Neural progenitor cell (in vitro differentiated cells): ENCODE results near the gene SKI. TPM values are rescaled to one million over a fixed set of nuclear protein-coding genes. Genes with fewer than 3 reads are reported as not detected.
A peak's percentile ranks its signal among the peaks of the same experiment; 100 is the strongest.

ENCODE experiments used
- DNase-seq: peaks from one replicate; pipeline ENCODE4 v3.0.0-alpha.2; 2016; ENCODE audit warnings: low spot score
- H2AFZ ChIP-seq: fragments of 200-600 bp; sonication (generic); replicated peaks from 2 replicates; pipeline ENCODE4 v1.6.1; 2016; ENCODE audit warnings: antibody characterized with exemption
- H3F3A ChIP-seq: fragments of 200-600 bp; sonication (generic); 2 replicates; pipeline ENCODE4 v1.6.1; 2016; ENCODE audit warnings: antibody characterized with exemption, low read depth
- H3K27ac ChIP-seq: fragments of 200-600 bp; sonication (generic); 2 replicates; pipeline ENCODE4 v1.5.1; 2016; ENCODE audit warnings: mild to moderate bottlenecking
- H3K27me3 ChIP-seq: fragments of 200-600 bp; sonication (generic); 2 replicates; pipeline ENCODE4 v1.6.1; 2016; ENCODE audit warnings: mild to moderate bottlenecking, moderate library complexity
- H3K36me3 ChIP-seq: fragments of 200-600 bp; sonication (generic); 2 replicates; pipeline ENCODE4 v1.5.1; 2016
- H3K4me1 ChIP-seq: fragments of 200-600 bp; sonication (generic); 2 replicates; pipeline ENCODE4 v1.6.1; 2016; ENCODE audit warnings: mixed run types
- H3K4me2 ChIP-seq: fragments of 200-600 bp; sonication (generic); 2 replicates; pipeline ENCODE4 v1.6.1; 2016
- H3K4me3 ChIP-seq: fragments of 200-600 bp; sonication (generic); 2 replicates; pipeline ENCODE4 v1.5.1; 2016
- H3K79me2 ChIP-seq: fragments of 200-600 bp; sonication (generic); 2 replicates; pipeline ENCODE4 v1.6.1; 2016; ENCODE audit warnings: low read depth
- H3K9ac ChIP-seq: fragments of 200-600 bp; sonication (generic); 2 replicates; pipeline ENCODE4 v1.6.1; 2016
- H3K9me3 ChIP-seq: fragments of 200-600 bp; sonication (generic); 2 replicates; pipeline ENCODE4 v1.5.1; 2016; ENCODE audit warnings: low read depth
- H4K20me1 ChIP-seq: fragments of 200-600 bp; sonication (generic); 2 replicates; pipeline ENCODE4 v1.6.1; 2016; ENCODE audit warnings: low read depth
- H3K27ac Mint-ChIP-seq: 3 replicates; pipeline ENCODE4 v1.8.0; 2021; ENCODE audit warnings: mixed read lengths
- H3K27me3 Mint-ChIP-seq: 2 replicates; pipeline ENCODE4 v1.8.0; 2022; ENCODE audit warnings: low read depth, mild to moderate bottlenecking, inconsistent platforms, moderate library complexity, mixed read lengths; ENCODE audit not compliant: insufficient read depth
- H3K36me3 Mint-ChIP-seq: 3 replicates; pipeline ENCODE4 v1.8.0; 2021; ENCODE audit warnings: mixed read lengths
- H3K4me1 Mint-ChIP-seq: 3 replicates; pipeline ENCODE4 v1.8.0; 2021; ENCODE audit warnings: mixed read lengths
- H3K4me3 Mint-ChIP-seq: 3 replicates; pipeline ENCODE4 v1.8.0; 2021; ENCODE audit warnings: mild to moderate bottlenecking, moderate library complexity, mixed read lengths
- H3K9me3 Mint-ChIP-seq: 3 replicates; pipeline ENCODE4 v1.8.0; 2020; ENCODE audit warnings: mixed read lengths
- CTCF ChIP-seq: fragments of 200-600 bp; sonication (generic); IDR thresholded peaks from 2 replicates; pipeline ENCODE4 v1.5.1; 2017; ENCODE audit warnings: antibody characterized with exemption, mild to moderate bottlenecking
- EZH2 ChIP-seq: fragments of 200-600 bp; sonication (generic); IDR thresholded peaks from 2 replicates; pipeline ENCODE4 v1.6.1; 2017; ENCODE audit warnings: antibody characterized with exemption, mild to moderate bottlenecking, moderate library complexity
- EZH2phosphoT487 ChIP-seq: fragments of 200-600 bp; sonication (generic); IDR thresholded peaks from 2 replicates; pipeline ENCODE4 v1.6.1; 2017; ENCODE audit warnings: antibody characterized with exemption
- total RNA-seq: library from RNA; depleted of rRNA; stranded (reverse); fragments of >200 nt; gene quantifications from 2 replicates; pipeline ENCODE4 v1.2.3, GENCODE V29; 2015; ENCODE audit warnings: low replicate concordance

Gene SKI
- total RNA-seq, 1 donor from 2014 or later = 7.4 TPM

GRCh38 chr1:2318314-2319278 is 90.5 kb downstream of the SKI start:
- no peaks in the 10 kb centered on the region for H3K9me3 Mint-ChIP-seq
- no peaks in the 10 kb centered on the region for H3K36me3 Mint-ChIP-seq
- H3K4me1 Mint-ChIP-seq = peaks cover 27% of the 10 kb centered on the region
- H3K4me1 ChIP-seq = peaks cover 43% of the 10 kb centered on the region
- no peak overlapping the region for H3K4me3 Mint-ChIP-seq
- no peaks in the 10 kb centered on the region for H3K79me2 ChIP-seq
- peak overlapping the region; percentile 21 for H3K27ac Mint-ChIP-seq
- no peak overlapping the region for H3K27ac ChIP-seq
- H3F3A ChIP-seq = peaks cover 23% of the 10 kb centered on the region
- no peak overlapping the region for H2AFZ ChIP-seq
- H3K27me3 Mint-ChIP-seq = peaks cover 4% of the 10 kb centered on the region
- DNase-seq = no peak
- no peaks in the 10 kb centered on the region for H3K27me3 ChIP-seq
- H3K36me3 ChIP-seq = no peaks in the 10 kb centered on the region
- no peak overlapping the region for H3K9ac ChIP-seq
- no peak overlapping the region for H3K4me3 ChIP-seq
- no peaks in the 10 kb centered on the region for H3K9me3 ChIP-seq
- no peak for TF ChIP-seq EZH2
- no peak overlapping the region for H3K4me2 ChIP-seq
- no peaks in the 10 kb centered on the region for H4K20me1 ChIP-seq

- no peak for DNase-seq
- peaks cover 28% of the 10 kb centered on the region for H3K4me1 Mint-ChIP-seq
- Histone ChIP-seq H3K4me3 (no peak overlapping the region), H3K27ac (no peak overlapping the region), H3K27me3 (peaks cover under 1% of the 10 kb centered on the region), H3K9ac (no peak overlapping the region), H3K4me2 (no peak overlapping the region), H2AFZ (no peak overlapping the region), H3K4me1 (peaks cover 37% of the 10 kb centered on the region), H3K79me2 (no peaks in the 10 kb centered on the region), H3K9me3 (no peaks in the 10 kb centered on the region), H3K36me3 (no peaks in the 10 kb centered on the region), H4K20me1 (no peaks in the 10 kb centered on the region), H3F3A (peaks cover 17% of the 10 kb centered on the region)
- H3K9me3 Mint-ChIP-seq = no peaks in the 10 kb centered on the region
- H3K36me3 Mint-ChIP-seq = no peaks in the 10 kb centered on the region
- H3K4me3 Mint-ChIP-seq = no peak overlapping the region
- no peak for TF ChIP-seq EZH2
- TF ChIP-seq EZH2phosphoT487 = no peak
- TF ChIP-seq CTCF = no peak
- H3K27ac Mint-ChIP-seq = peak overlapping the region; percentile 21
- H3K27me3 Mint-ChIP-seq = peaks cover 7% of the 10 kb centered on the region
These were observed 91.2 kb downstream of the SKI start for GRCh38 chr1:2319291-2319690.

- DNase-seq = no peak
- peaks cover 11% of the 10 kb centered on the region for H3K27me3 Mint-ChIP-seq
- peaks cover 29% of the 10 kb centered on the region for H3K4me1 Mint-ChIP-seq
- no peaks in the 10 kb centered on the region for H3K36me3 ChIP-seq
- peaks cover 17% of the 10 kb centered on the region for H3F3A ChIP-seq
- no peak overlapping the region for H3K9ac ChIP-seq
- no peak overlapping the region for H3K4me2 ChIP-seq
- H3K36me3 Mint-ChIP-seq = no peaks in the 10 kb centered on the region
- H3K27ac ChIP-seq = no peak overlapping the region
- no peak overlapping the region for H3K4me3 ChIP-seq
- H3K27me3 ChIP-seq = peaks cover 8% of the 10 kb centered on the region
- H3K9me3 ChIP-seq = no peaks in the 10 kb centered on the region
- H3K4me1 ChIP-seq = peaks cover 37% of the 10 kb centered on the region
- H3K27ac Mint-ChIP-seq = peak overlapping the region; percentile 29
- H4K20me1 ChIP-seq = no peaks in the 10 kb centered on the region
- H3K9me3 Mint-ChIP-seq = peaks cover under 1% of the 10 kb centered on the region
- TF ChIP-seq CTCF (no peak), EZH2 (no peak), EZH2phosphoT487 (no peak)
- H2AFZ ChIP-seq = no peak overlapping the region
- H3K79me2 ChIP-seq = no peaks in the 10 kb centered on the region
- no peak overlapping the region for H3K4me3 Mint-ChIP-seq
These were observed 91.9 kb downstream of the SKI start for GRCh38 chr1:2320006-2320405.
